Caki2 (cell line): ENCODE data around the gene RNF224. TPM values are rescaled to one million over a fixed set of nuclear protein-coding genes. Genes with fewer than 3 reads are reported as not detected.

Experiments
- DNase-seq: peaks from one replicate; pipeline ENCODE4 v3.0.0-alpha.2; 2015; ENCODE audit warnings: low read depth
- in situ Hi-C: cut with HindIII; loops from 2 replicates; pipeline ENCODE4 v1.10.0; 2016; ENCODE audit warnings: low sequenced_read_pairs, low pct_unique_long_range_greater_than_20kb, mixed read lengths
- total RNA-seq: library from RNA; depleted of rRNA; stranded (reverse); fragments of >200 nt; shearing (Covaris generic); gene quantifications from 2 replicates; pipeline ENCODE4 v1.2.3, GENCODE V29; 2014; ENCODE audit warnings: low replicate concordance

The RNF224 gene
- total RNA-seq, 1 experiment from 2014 or later = not detected

- DNase-seq = no peak
- in situ Hi-C loops = no loop called here
Observed at GRCh38 chr9:137243626-137244485, 16.6 kb downstream of the RNF224 start.

GRCh38 chr9:137244486-137245449 is 17.5 kb downstream of the RNF224 start:
- DNase-seq = no peak
- in situ Hi-C loops = no loop called here

GRCh38 chr9:137245450-137246421 is 18.4 kb downstream of the RNF224 start:
- no peak for DNase-seq
- in situ Hi-C loops = no loop called here

- in situ Hi-C loops = no loop called here
- DNase-seq = no peak
Observed at GRCh38 chr9:137247135-137247915, 20.0 kb downstream of the RNF224 start.

GRCh38 chr9:137247916-137248175 is 20.5 kb downstream of the RNF224 start:
- in situ Hi-C loops = no loop called here
- DNase-seq = no peak

- DNase-seq = no peak
- in situ Hi-C loops = no loop called here
Observed at GRCh38 chr9:137250329-137251193, 23.3 kb downstream of the RNF224 start.

- no peak for DNase-seq
- in situ Hi-C loops = no loop called here
Observed at GRCh38 chr9:137251194-137251461, 23.8 kb downstream of the RNF224 start, which contains the start of gene STPG3. Gene STPG3 (plus strand): TSS chr9:137251286. CDS start chr9:137251287, 1 bp downstream.

GRCh38 chr9:137251490-137252268 is 24.4 kb downstream of the RNF224 start:
- in situ Hi-C loops = no loop called here
- DNase-seq = no peak

GRCh38 chr9:137252555-137253506 is 25.5 kb downstream of the RNF224 start:
- DNase-seq = no peak
- in situ Hi-C loops = no loop called here

GRCh38 chr9:137253717-137254623 is 26.7 kb downstream of the RNF224 start:
- DNase-seq = no peak
- in situ Hi-C loops = no loop called here

- peak; percentile 80 for DNase-seq
- in situ Hi-C loops = no loop called here
Observed at GRCh38 chr9:137254624-137255447, 27.5 kb downstream of the RNF224 start, which contains the start of gene NELFB. Gene NELFB (plus strand): TSS chr9:137255327.

- in situ Hi-C loops = no loop called here
- peak; percentile 35 for DNase-seq
Observed at GRCh38 chr9:137255448-137256114, 28.3 kb downstream of the RNF224 start.

GRCh38 chr9:137256362-137256761 is 29.1 kb downstream of the RNF224 start:
- DNase-seq = no peak
- in situ Hi-C loops = no loop called here
